H1 (cell line): ENCODE data around the gene UROC1. TPM values are rescaled to one million over a fixed set of nuclear protein-coding genes. Genes with fewer than 3 reads are reported as not detected.

Experiments used
- CTCF ChIA-PET: fragments of 300-600 bp; sonication (Branson Sonifier 250); formaldehyde crosslinking; loops from one replicate; lab custom pipeline; 2021; ENCODE audit not compliant: partially characterized antibody; lab: Charles Lee
- POLR2A ChIA-PET: fragments of 300-600 bp; sonication (Branson Sonifier 250); formaldehyde crosslinking; loops from one replicate; lab custom pipeline; 2021; ENCODE audit warnings: inconsistent platforms; ENCODE audit not compliant: partially characterized antibody; lab: Charles Lee
- DNase-seq, 2 experiments: peaks; one replicate each; pipeline versions ENCODE4 v3.0.0 to v3.0.0-alpha.2; 2010 to 2022; ENCODE audit warnings: low spot score in 2 of 2, low read depth in 1 of 2, mixed read lengths in 1 of 2
- FAIRE-seq: peaks from 2 replicates; lab custom pipeline; 2011; peaks lifted over from hg19 to GRCh38; lab: Jason Lieb, UNC
- H2AFZ ChIP-seq: 2 replicates; pipeline ENCODE4 v1.8.1; 2012; ENCODE audit warnings: low read length, inconsistent platforms
- H2AK5ac ChIP-seq: 2 replicates; pipeline ENCODE4 v1.6.1; 2013; ENCODE audit warnings: low read depth, low read length
- H2BK120ac ChIP-seq: replicated peaks from 2 replicates; pipeline ENCODE3; 2013; ENCODE audit warnings: low read depth, low read length, inconsistent platforms
- H2BK12ac ChIP-seq: 2 replicates; pipeline ENCODE4 v1.6.1; 2013; ENCODE audit warnings: low read depth, low read length
- H2BK15ac ChIP-seq: 2 replicates; pipeline ENCODE4 v1.6.1; 2013; ENCODE audit warnings: low read length
- H2BK20ac ChIP-seq: 2 replicates; pipeline ENCODE4 v1.6.1; 2013; ENCODE audit warnings: low read length
- H2BK5ac ChIP-seq: 2 replicates; pipeline ENCODE4 v1.6.1; 2013; ENCODE audit warnings: low read depth, low read length
- H3K14ac ChIP-seq: 2 replicates; pipeline ENCODE4 v1.6.1; 2013; ENCODE audit warnings: inconsistent platforms; ENCODE audit not compliant: insufficient read length
- H3K18ac ChIP-seq: 2 replicates; pipeline ENCODE4 v1.6.1; 2013; ENCODE audit warnings: low read length; ENCODE audit errors: extremely low read depth
- H3K23ac ChIP-seq: 2 replicates; pipeline ENCODE4 v1.6.1; 2013; ENCODE audit warnings: inconsistent platforms; ENCODE audit not compliant: insufficient read length
- H3K23me2 ChIP-seq: 2 replicates; pipeline ENCODE4 v1.6.1; 2013; ENCODE audit warnings: low read depth, low read length
- H3K27ac ChIP-seq: 2 replicates; pipeline ENCODE4 v1.6.1; 2011; ENCODE audit warnings: low read depth, low read length, inconsistent platforms
- H3K27me3 ChIP-seq, 4 experiments: replicated peaks in 1 of 4; 1 replicate in 1 of 4; 2 replicates in 3 of 4; pipeline versions ENCODE4 v1.6.1 to v1.8.1; 2011 to 2013; ENCODE audit warnings: low read length in 3 of 4, mild to moderate bottlenecking in 3 of 4, inconsistent platforms in 2 of 4, mixed read lengths in 2 of 4, moderate library complexity in 1 of 4; ENCODE audit not compliant: control insufficient read depth in 3 of 4, insufficient read depth in 3 of 4; ENCODE audit errors: extremely low read depth in 1 of 4
- H3K36me3 ChIP-seq, 4 experiments: 2 replicates each; pipeline versions ENCODE4 v1.6.1 to v1.8.1; 2011 to 2013; ENCODE audit warnings: mild to moderate bottlenecking in 4 of 4, low read length in 3 of 4, moderate library complexity in 2 of 4, control low read depth in 1 of 4, inconsistent platforms in 1 of 4; ENCODE audit not compliant: insufficient read depth in 4 of 4, control insufficient read depth in 2 of 4
- H3K4ac ChIP-seq: replicated peaks from 2 replicates; pipeline ENCODE3; 2013; ENCODE audit warnings: low read length, low read depth, mixed read lengths, inconsistent platforms; ENCODE audit not compliant: insufficient read length
- H3K4me1 ChIP-seq, 4 experiments: replicated peaks in 1 of 4; 1 replicate in 1 of 4; 2 replicates in 3 of 4; pipeline versions ENCODE4 v1.6.1 to v1.8.1; 2011 to 2013; ENCODE audit warnings: low read length in 3 of 4, inconsistent platforms in 2 of 4, mixed read lengths in 1 of 4; ENCODE audit not compliant: insufficient read depth in 4 of 4, control insufficient read depth in 3 of 4
- H3K4me2 ChIP-seq, 2 experiments: 2 replicates each; pipeline versions ENCODE4 v1.6.1 to v1.8.1; 2011 to 2013; ENCODE audit warnings: low read depth in 2 of 2, low read length in 2 of 2, control low read depth in 1 of 2, inconsistent platforms in 1 of 2, mild to moderate bottlenecking in 1 of 2; ENCODE audit not compliant: insufficient read depth in 1 of 2
- H3K4me3 ChIP-seq, 4 experiments: fragments of 200-600, 300-600 bp in 1 of 4; sonication (generic), shearing (Covaris generic), sonication (Bioruptor Twin) in 1 of 4; 2 replicates each; pipeline versions ENCODE4 v1.5.1 to v1.8.1; 2011 to 2016; ENCODE audit warnings: low read length in 4 of 4, low read depth in 3 of 4, control low read depth in 2 of 4, inconsistent platforms in 2 of 4, mild to moderate bottlenecking in 2 of 4, mixed read lengths in 1 of 4, moderate library complexity in 1 of 4; ENCODE audit not compliant: insufficient read depth in 2 of 4; ENCODE audit errors: extremely low read depth in 1 of 4
- H3K56ac ChIP-seq: replicated peaks from 2 replicates; pipeline ENCODE3; 2013; ENCODE audit warnings: low read depth, mild to moderate bottlenecking, mixed read lengths, low read length, inconsistent platforms; ENCODE audit not compliant: insufficient read length
- H3K79me1 ChIP-seq: 2 replicates; pipeline ENCODE4 v1.6.1; 2013; ENCODE audit warnings: low read depth, low read length, control low read depth
- H3K79me2 ChIP-seq, 2 experiments: 2 replicates each; pipeline versions ENCODE4 v1.6.1 to v1.8.1; 2012 to 2013; ENCODE audit warnings: low read length in 2 of 2, mild to moderate bottlenecking in 2 of 2, inconsistent platforms in 1 of 2; ENCODE audit not compliant: insufficient read depth in 2 of 2, control insufficient read depth in 1 of 2
- H3K9ac ChIP-seq, 4 experiments: replicated peaks in 1 of 4; 1 replicate in 1 of 4; 2 replicates in 3 of 4; pipeline versions ENCODE4 v1.6.1 to v1.8.1; 2011 to 2013; ENCODE audit warnings: low read depth in 3 of 4, low read length in 3 of 4, control low read depth in 2 of 4, mild to moderate bottlenecking in 2 of 4, moderate library complexity in 2 of 4, inconsistent platforms in 1 of 4; ENCODE audit errors: extremely low read depth in 1 of 4
- H3K9me3 ChIP-seq, 2 experiments: 2 replicates each; pipeline versions ENCODE4 v1.6.1 to v1.8.1; 2012 to 2013; ENCODE audit warnings: mild to moderate bottlenecking in 2 of 2, moderate library complexity in 2 of 2, control low read depth in 1 of 2, inconsistent platforms in 1 of 2, low read depth in 1 of 2, low read length in 1 of 2, mixed read lengths in 1 of 2; ENCODE audit not compliant: insufficient read depth in 2 of 2
- H4K20me1 ChIP-seq, 2 experiments: replicated peaks in 1 of 2; 2 replicates each; pipeline versions ENCODE3 to v1.8.1; 2011 to 2013; ENCODE audit warnings: inconsistent platforms in 2 of 2, low read length in 2 of 2, mild to moderate bottlenecking in 1 of 2; ENCODE audit not compliant: insufficient read depth in 2 of 2, control insufficient read depth in 1 of 2
- H4K5ac ChIP-seq: 2 replicates; pipeline ENCODE4 v1.6.1; 2013; ENCODE audit warnings: low read length, low read depth, mixed read lengths, inconsistent platforms; ENCODE audit not compliant: insufficient read length
- H4K8ac ChIP-seq: 2 replicates; pipeline ENCODE4 v1.8.0; 2013; ENCODE audit warnings: mild to moderate bottlenecking, moderate library complexity, low read length, inconsistent platforms; ENCODE audit not compliant: insufficient read depth; ENCODE audit errors: extremely low read depth
- H4K91ac ChIP-seq: replicated peaks from 2 replicates; pipeline ENCODE3; 2013; ENCODE audit warnings: low read length, mixed read lengths, inconsistent platforms; ENCODE audit not compliant: insufficient read length
- KDM1A ChIP-seq: fragments of 200-600, 300-600 bp; sonication (generic); IDR thresholded peaks from 2 replicates; pipeline ENCODE4 v1.7.1; 2016; ENCODE audit warnings: mild to moderate bottlenecking, low read length, borderline replicate concordance
- KDM5A ChIP-seq: fragments of 200-600 bp; IDR thresholded peaks from 2 replicates; pipeline ENCODE4 v1.7.1; 2012; ENCODE audit warnings: mild to moderate bottlenecking, low read length, inconsistent platforms, mixed read lengths
- SP2 ChIP-seq: IDR thresholded peaks from 2 replicates; pipeline ENCODE4 v1.6.1; 2012; ENCODE audit warnings: mild to moderate bottlenecking, low read length, inconsistent platforms
- SUZ12 ChIP-seq: fragments of 200-600 bp; sonication (generic); IDR thresholded peaks from 2 replicates; pipeline ENCODE4 v1.6.1; 2012; ENCODE audit warnings: mild to moderate bottlenecking, inconsistent platforms, low read length, moderate library complexity, mixed read lengths
- TCF12 ChIP-seq: IDR thresholded peaks from 2 replicates; pipeline ENCODE4 v1.6.1; 2011; ENCODE audit warnings: low read depth, mild to moderate bottlenecking, low read length
- WGBS, 2 experiments: shearing (Covaris generic) in 1 of 2; methylation state at CpG; one replicate each; pipeline versions ENCODE4 v1.1.6 to v1.1.7; 2013 to 2015; ENCODE audit warnings: low lambda C conversion rate in 2 of 2, mixed read lengths in 2 of 2, inconsistent platforms in 1 of 2, low coverage in 1 of 2, missing lambda C conversion rate in 1 of 2; ENCODE audit not compliant: insufficient replicate concordance in 2 of 2, insufficient coverage in 1 of 2, insufficient read length in 1 of 2; ENCODE audit errors: extremely low coverage in 1 of 2, missing lambda C conversion rate in 1 of 2; 5-methylcytosine and 5-hydroxymethylcytosine counted together
- polyA plus RNA-seq, 7 experiments: library from polyadenylated mRNA; depleted of rRNA in 3 of 7; stranded (reverse) in 5 of 7; unstranded in 2 of 7; fragments of >200 nt in 5 of 7; fragments of 200-250 nt in 2 of 7; gene quantifications; 1 replicate in 5 of 7; 2 replicates in 1 of 7; 4 replicates in 1 of 7; pipeline versions ENCODE4 v1.2.1 to v1.2.3, GENCODE V29; 2011 to 2013; ENCODE audit warnings: missing spikeins in 2 of 7, mixed read lengths in 2 of 7
- total RNA-seq: library from RNA; stranded (reverse); fragmentation: NEBNext Ultra II Directional; extraction: Animal tissue kit (Norgen Biotek cat#: 25700); gene quantifications from 2 replicates; pipeline ENCODE4 v1.2.1, GENCODE V29; 2021

Gene UROC1
- total and polyA plus RNA-seq, 2 of the 8 experiments (the other 6 are each of a cell fraction or from before 2014, with no cell fraction given): 0.03 TPM; not detected in 1

- H2BK20ac ChIP-seq: peak overlapping the region; percentile 72; the same call in 1 of the 2 replicates
- H3K4me2 ChIP-seq: no peak overlapping the region
- H3K18ac ChIP-seq: peak overlapping the region; percentile 83; the same call in 1 of the 2 replicates
- H4K91ac ChIP-seq: no peak overlapping the region
- H3K4me3 ChIP-seq: no peak overlapping the region
- no peak overlapping the region for H4K5ac ChIP-seq
- H2BK15ac ChIP-seq: no peak overlapping the region; the same call in none of the 2 replicates
- DNase-seq (peak in 1 of 2 experiments; percentile 40), FAIRE-seq (no peak)
- H3K23me2 ChIP-seq: peaks cover 3% of the 10 kb centered on the region; the same call in 1 of the 2 replicates
- H3K4ac ChIP-seq: no peak overlapping the region
- no peaks in the 10 kb centered on the region; a peak in 1 of 8 replicates for H3K36me3 ChIP-seq
- 0 out of 2 replicates have a peak overlapping the region, but pooled peaks have one; percentile 24 for H2AK5ac ChIP-seq
- H3K79me1 ChIP-seq: no peaks in the 10 kb centered on the region
- H2AFZ ChIP-seq: no peak overlapping the region
- no peak overlapping the region for H2BK120ac ChIP-seq
- no peaks in the 10 kb centered on the region for H3K9me3 ChIP-seq
- no peak overlapping the region for H4K8ac ChIP-seq
- H3K79me2 ChIP-seq: no peaks in the 10 kb centered on the region
- no peak overlapping the region for H3K27ac ChIP-seq
- no peak overlapping the region for H3K23ac ChIP-seq
- H2BK5ac ChIP-seq: peak overlapping the region; percentile 91; the same call in 1 of the 2 replicates
- POLR2A ChIA-PET: no interaction called here
- 90% methylated on average over 10 of the region's 11 CpGs; no CpG with 5 or more reads in 1 of the 2 experiments for WGBS, 2 experiments
- CTCF ChIA-PET: interaction anchor here (0.8 to 2.9 kb wide), 6 partner anchors 9 to 60 kb away, joined by 3 to 12 read pairs (median 4); partner anchors contain the start of gene CHST13
- H3K4me1 ChIP-seq: peaks cover 0 to 20% (median 10%) of the 10 kb centered on the region in 4 experiments; a peak in 6 of 7 replicates
- H3K56ac ChIP-seq: no peak overlapping the region
- TF ChIP-seq KDM5A: no peak
- TF ChIP-seq SUZ12: no peak
- no peak for TF ChIP-seq TCF12
- no peak for TF ChIP-seq SP2
- TF ChIP-seq KDM1A: no peak
- no peaks in the 10 kb centered on the region for H4K20me1 ChIP-seq
- peak overlapping the region; percentile 90; the same call in 1 of the 2 replicates for H2BK12ac ChIP-seq
- H3K27me3 ChIP-seq: no peaks in the 10 kb centered on the region
- H3K9ac ChIP-seq: no peak overlapping the region
- H3K14ac ChIP-seq: no peak overlapping the region
Observed at GRCh38 chr3:126550488-126551051, 33.0 kb upstream of the UROC1 start.
